Measurements from ENCODE around the gene NOXO1.

The NOXO1 gene

DNA sequence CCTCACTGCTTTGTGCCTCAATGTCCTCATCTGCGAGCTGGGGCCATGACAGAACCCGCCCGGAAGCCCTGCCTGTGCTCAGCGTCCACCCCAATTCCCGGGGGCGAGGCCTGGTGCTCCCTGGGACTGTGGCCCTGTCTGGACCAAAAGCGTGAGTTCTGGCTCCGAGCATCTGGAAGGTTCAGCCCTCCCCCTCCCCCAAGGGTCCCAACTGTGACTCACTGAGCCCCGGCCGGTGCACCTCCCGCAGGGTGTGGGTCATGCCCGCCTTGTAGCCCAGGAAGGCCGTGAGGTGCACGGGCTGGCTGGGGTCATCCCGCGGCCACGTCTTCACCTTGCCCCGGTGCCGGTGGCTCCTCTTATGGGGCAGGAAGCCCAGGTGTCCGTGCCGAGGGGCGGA lies 27.5 kb downstream of the NOXO1 start:
- no peak overlapping the region for H3K4me3 ChIP-seq (ENCODE audit: low read depth, low read length)
- TF ChIP-seq, protein P1, sequence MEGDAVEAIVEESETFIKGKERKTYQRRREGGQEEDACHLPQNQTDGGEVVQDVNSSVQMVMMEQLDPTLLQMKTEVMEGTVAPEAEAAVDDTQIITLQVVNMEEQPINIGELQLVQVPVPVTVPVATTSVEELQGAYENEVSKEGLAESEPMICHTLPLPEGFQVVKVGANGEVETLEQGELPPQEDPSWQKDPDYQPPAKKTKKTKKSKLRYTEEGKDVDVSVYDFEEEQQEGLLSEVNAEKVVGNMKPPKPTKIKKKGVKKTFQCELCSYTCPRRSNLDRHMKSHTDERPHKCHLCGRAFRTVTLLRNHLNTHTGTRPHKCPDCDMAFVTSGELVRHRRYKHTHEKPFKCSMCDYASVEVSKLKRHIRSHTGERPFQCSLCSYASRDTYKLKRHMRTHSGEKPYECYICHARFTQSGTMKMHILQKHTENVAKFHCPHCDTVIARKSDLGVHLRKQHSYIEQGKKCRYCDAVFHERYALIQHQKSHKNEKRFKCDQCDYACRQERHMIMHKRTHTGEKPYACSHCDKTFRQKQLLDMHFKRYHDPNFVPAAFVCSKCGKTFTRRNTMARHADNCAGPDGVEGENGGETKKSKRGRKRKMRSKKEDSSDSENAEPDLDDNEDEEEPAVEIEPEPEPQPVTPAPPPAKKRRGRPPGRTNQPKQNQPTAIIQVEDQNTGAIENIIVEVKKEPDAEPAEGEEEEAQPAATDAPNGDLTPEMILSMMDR (IDR thresholded peaks at IDR 0.05; ENCODE audit: control insufficient read depth, extremely low read depth, insufficient read depth) = no peak
- no peak for DNase-seq (ENCODE audit: low read depth)

GRCh38 chr16:1950559-1950958 lies 30.7 kb downstream of the NOXO1 start:
- no peak for DNase-seq (ENCODE audit: low read depth)
- H3K4me3 ChIP-seq (ENCODE audit: low read depth, low read length) = no peak overlapping the region
- TF ChIP-seq, protein P1 (IDR thresholded peaks at IDR 0.05; ENCODE audit: control insufficient read depth, extremely low read depth, insufficient read depth) = no peak

DNA sequence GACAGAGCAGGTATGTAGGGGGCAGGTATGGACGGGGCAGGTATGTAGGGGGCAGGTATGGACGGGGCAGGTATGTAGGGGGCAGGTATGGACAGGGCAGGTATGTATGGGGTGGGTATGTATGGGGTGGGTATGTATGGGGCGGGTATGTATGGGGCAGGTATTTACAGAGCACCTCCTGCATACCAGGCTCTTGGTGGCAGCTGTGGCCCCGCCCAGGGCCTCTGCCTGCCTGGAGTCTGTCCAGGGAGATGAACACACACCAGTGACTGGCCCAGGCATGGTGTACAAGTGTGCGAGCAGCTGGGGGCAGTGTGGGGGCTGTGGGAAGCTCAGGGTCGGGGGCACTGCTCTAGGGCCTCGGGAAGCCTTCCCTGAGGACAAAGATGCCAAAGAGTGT lies 31.2 kb downstream of the NOXO1 start:
- DNase-seq (ENCODE audit: low read depth) = no peak
- H3K4me3 ChIP-seq (ENCODE audit: low read depth, low read length) = no peak overlapping the region
- TF ChIP-seq, protein P1 (IDR thresholded peaks at IDR 0.05; ENCODE audit: control insufficient read depth, extremely low read depth, insufficient read depth) = no peak

GRCh38 chr16:1949507-1949906 lies 31.8 kb downstream of the NOXO1 start:
- no peak overlapping the region for H3K4me3 ChIP-seq (ENCODE audit: low read depth, low read length)
- TF ChIP-seq, protein P1 (IDR thresholded peaks at IDR 0.05; ENCODE audit: control insufficient read depth, extremely low read depth, insufficient read depth) = no peak
- no peak for DNase-seq (ENCODE audit: low read depth)

GRCh38 chr16:1947369-1947670 lies 33.9 kb downstream of the NOXO1 start:
- TF ChIP-seq, protein P1 (IDR thresholded peaks at IDR 0.05; ENCODE audit: control insufficient read depth, extremely low read depth, insufficient read depth) = no peak
- H3K4me3 ChIP-seq (ENCODE audit: low read depth, low read length) = no peak overlapping the region
- DNase-seq (ENCODE audit: low read depth) = no peak

DNA sequence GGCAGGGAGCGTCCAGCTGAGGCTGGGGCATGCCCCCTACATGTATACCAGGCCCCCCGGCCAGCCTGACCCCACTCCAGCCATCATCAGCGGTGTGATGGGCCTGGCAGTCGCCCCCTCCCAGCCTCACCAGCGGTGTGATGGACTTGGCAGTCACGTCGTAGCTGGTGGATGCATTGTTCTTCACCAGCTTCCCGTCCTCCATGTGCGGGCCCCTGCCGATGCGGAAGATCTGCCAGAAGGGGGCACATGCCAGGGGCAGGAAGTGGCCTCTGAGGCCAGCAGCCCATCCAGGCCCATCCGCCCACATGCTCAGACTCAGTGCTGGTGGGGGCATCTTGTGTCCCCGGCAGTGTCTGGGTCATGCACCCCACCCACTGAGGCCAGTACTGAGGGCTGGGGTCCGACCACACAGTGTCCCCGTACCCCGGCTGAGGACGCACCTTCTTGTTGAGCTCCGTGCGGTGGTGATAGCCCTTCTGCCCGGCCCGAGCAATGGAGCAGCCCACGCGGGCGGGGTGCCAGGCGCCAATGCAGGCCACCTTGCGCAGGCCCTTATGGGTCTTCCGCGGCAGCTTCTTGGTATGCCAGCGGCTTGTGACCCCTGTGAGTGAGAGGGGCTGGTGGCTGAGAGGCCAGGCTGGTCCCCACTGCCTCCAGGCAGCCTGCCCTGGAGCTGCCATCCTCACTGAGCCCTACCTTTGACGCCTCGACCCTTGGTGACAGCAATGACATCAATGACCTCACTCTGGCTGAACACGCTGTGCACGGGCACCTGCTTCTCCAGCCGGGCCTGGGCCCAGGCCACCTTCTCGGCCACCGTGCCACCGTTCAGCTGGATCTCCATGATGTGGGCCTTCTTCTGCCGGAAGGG lies 34.5 kb downstream of the NOXO1 start:
- TF ChIP-seq, protein P1 (IDR thresholded peaks at IDR 0.05; ENCODE audit: control insufficient read depth, extremely low read depth, insufficient read depth) = no peak
- no peak overlapping the region for H3K4me3 ChIP-seq (ENCODE audit: low read depth, low read length)

More for the DNA sequence above, 34.5 kb downstream of the NOXO1 start:
- no peak for DNase-seq (ENCODE audit: low read depth)
